Measurements from ENCODE around the gene R3HDM2.
"Not testable (repeated sequence)": the region's sequence is repeated elsewhere in the genome, so short reads cannot be mapped to it uniquely, and the experiment has no call there.

Gene R3HDM2

DNA sequence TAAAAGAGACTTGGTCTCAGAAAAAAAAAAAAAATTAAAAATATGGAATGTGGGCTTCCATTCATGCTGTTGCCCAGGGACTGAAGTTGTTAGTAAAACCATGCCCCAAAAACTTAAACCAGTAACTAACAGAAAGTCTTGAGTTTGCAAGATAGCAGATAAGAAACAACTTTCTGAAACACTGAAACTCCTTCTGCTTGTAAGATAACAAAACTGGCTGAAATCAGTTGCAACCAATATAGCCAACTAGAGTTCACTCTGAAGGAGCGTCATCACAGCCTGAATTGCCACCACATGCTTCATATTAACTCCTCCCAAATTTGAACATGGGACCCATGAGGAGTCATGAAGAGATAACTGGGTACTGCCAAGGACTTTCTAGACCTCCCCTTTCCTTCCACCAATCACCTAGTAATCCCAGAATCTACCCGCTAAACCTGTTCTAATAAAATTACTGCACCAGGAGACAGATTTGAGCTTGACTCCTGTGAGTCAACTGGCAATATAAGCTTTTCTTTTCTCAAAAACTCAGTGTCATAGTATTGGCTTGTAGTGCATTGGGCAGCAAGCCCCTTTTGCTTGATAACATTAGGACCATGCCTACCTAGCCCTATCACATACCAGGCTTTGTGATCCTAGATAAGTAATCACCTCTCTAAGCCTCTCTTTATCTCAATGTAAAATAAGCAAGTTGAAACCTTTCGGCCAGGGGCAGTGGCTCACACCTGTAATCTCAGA is 53.6 kb downstream of the R3HDM2 start:
- DNase-seq (ENCODE audit: low spot score), result no peak

DNA sequence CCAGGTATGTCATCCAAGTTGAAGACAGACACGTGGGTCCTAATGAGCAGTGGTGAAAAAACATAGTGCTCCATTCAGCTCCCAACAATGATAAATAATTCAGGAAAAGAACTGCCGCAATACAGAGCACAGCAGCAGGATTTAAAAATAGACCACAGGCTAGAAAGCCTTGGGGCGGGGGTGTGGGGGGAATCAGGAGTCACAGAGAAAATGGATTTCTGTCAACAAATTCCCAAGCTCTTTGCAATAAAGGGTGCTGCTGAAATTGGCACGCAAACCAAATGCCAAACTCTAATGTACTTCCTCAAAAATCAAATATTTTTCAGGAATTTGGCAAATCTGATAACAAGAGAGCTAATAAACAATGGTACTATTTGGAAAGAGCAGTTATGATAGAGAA is 58.6 kb downstream of the R3HDM2 start:
- DNase-seq (ENCODE audit: low spot score), result no peak

DNA sequence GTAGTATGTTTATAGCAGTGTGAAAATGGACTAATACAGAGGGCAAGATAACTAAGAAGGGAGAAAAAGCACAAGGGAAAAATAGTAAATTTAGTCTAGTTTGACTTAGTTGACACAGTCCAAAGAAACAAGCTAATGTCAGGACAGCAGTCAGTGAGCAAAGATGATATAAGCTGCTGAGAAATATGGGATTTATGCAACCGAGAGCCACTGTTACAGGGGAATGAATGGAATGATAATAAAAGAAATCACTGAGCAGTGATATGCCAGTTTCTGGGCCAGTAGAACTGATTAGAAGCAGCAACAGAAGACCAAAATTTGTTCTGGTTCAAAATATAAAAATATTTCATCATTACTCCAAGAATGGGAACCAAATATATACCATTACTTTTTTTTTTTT is 60.1 kb downstream of the R3HDM2 start:
- no peak for DNase-seq (ENCODE audit: low spot score)

DNA sequence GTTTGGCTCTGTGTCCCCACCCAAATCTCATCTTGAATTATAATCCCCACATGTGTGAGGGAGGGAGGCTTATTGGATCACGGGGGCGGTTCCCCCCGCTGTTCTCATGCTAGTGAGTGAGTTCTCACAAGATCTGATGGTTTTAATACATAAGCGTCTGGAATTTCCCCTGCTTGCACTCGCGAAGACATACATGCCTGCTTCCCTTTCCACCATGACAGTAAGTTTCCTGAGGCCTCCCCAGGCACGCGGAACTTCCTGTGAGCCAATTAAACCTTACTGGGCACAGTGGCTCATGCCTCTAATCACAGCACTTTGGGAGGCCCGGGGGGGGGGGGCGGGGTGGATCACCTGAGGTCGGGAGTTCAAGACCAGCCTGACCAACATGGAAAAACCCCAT is 60.8 kb downstream of the R3HDM2 start:
- no peak for DNase-seq (ENCODE audit: low spot score)

DNA sequence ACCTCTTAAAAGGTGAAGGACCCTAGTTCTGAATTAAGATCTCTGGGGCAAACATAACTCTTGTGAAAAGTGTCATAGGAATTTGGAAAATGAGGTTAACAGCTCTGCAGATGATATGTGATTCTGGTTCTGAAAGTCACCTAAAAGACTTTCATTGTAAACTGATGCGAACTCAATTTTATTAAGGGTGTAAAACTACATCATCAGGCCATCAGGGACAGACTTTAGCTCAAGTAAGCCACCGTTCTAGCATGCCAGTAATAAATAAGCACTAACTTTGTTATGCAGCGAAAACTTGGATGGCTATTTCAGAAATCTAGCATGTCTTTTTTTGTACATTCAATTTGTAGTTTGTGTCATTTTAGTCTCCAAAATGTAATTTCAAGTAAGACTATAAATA is 61.6 kb downstream of the R3HDM2 start:
- no peak for DNase-seq (ENCODE audit: low spot score)

DNA sequence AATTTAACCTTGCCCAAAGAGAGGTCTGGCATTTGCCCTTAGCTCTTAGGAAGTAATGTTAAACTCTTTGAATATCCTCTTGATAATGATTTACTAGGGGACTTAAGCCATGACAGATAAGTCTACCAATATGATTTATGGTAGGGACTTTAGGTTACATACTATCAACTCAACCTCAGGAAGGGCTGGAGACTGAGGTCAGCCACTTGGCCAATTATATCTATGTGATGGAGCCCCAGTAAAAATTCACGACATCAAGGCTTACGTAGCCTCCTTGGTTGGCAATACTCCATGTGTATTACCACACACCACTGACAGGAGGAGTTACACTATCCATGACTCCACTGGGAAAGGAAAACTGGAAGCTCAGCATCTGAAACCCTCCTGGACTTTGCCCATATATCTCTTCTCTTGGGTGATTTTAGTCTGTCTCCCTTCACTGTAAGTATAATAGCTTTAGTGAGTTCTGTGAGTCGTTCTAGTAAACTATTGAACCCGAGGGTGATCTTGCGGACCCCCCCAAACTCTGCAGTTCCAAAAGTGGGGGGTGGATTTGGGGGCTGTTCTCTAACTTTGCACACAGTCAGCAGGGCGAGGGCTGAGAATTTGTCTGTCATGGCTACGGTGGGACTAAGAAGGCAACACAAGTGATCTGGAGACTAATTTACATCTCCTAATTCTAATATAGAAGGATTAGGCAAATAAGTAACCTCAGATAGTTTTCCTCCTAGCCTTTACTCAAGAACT is 62.3 kb downstream of the R3HDM2 start:
- no peak for DNase-seq (ENCODE audit: low spot score)

DNA sequence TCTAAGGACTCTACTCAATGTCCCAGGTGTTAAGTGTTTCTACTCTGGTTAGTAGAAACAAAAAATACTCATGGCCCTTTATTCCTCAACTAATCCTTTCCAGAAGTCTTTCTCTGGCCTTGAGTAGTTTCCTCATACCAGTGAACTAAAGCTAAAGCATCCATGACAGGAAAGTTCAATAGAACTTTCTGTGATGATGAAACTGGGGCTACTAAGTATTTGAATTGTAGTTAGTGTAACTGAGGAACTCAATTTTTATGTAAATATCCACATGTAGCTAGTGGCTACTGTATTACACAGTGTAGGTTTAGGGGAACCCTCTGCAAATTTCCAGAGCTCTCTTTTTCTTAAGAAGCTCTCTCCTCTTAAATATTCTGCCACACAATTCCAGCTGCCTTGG is 63.7 kb downstream of the R3HDM2 start:
- DNase-seq (ENCODE audit: low spot score), result no peak

DNA sequence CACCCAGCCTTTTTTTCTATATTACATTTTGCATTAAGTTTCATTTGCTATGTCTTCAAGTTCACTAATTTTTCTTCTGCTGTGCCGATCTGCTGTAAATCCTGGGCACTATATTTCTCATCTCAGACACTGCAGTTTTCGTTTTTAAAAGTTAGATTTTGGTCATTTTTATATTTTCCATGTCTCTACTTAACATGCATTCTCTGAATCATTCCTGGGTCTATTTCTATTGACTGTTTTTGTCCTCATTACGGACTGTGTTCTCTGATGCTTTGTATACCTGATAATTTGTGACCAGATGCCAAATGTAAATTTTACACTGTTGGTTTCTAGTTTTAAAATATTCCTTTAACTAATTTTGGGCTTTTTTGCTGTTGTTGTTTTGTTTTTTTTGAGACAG is 64.5 kb downstream of the R3HDM2 start:
- DNase-seq (ENCODE audit: low spot score), result no peak

DNA sequence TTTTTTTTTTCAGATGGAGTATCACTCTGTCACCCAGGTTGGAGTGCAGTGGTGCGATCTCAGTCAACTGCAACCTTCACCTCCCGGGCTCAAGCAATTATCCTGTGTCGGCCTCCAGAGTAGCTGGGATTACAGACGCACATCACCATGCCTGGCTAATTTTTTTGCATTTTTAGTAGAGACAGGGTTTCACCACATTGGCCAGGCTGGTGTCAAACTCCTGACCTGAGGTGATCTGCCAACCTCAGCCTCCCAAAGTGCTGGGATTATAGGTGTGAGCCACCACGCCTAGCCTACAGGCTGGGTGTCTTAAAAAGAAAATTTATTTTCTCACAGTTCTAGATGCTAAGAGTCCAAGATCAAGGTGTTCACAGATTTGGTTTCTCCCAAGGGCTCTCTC is 66.7 kb downstream of the R3HDM2 start:
- DNase-seq (ENCODE audit: low spot score), result not testable (repeated sequence)

DNA sequence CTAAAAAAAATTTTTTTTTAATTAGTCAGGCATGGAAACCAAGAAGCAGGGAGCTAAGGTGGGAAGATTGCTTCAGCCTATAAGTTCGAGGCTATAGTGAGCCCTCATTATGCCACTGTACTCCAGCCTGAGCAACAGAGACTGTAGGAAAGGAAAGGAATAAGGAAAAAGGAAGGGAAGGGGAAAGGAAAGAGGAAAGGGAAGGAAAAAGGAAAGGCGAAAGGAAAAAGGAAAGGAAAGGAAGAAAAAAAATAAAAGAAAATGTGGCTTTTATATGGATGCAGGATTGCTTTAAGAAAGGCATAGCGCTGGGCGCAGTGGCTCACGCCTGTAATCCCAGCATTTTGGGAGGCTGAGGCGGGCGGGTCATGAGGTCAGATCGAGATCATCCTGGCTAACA is 70.4 kb downstream of the R3HDM2 start:
- no peak for DNase-seq (ENCODE audit: low spot score)

DNA sequence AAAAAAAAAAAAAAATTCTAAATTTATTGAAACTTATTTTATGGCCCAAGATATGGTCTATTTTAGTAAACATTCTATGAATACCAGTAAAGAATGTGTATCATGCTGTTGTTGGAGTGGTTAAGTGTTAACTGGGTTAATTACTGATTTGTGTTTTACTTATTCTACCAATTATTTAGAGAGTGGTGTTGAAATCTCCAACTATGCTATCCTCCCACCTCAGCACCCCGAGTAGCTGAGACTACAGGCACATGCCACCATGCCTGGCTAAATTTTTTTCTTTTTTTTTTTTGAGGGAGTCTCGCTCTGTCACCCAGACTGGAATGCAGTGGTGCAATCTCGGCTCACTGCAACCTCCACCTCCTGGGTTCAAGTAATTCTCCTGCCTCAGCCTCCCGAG is 72.2 kb downstream of the R3HDM2 start:
- DNase-seq (ENCODE audit: low spot score), result no peak

DNA sequence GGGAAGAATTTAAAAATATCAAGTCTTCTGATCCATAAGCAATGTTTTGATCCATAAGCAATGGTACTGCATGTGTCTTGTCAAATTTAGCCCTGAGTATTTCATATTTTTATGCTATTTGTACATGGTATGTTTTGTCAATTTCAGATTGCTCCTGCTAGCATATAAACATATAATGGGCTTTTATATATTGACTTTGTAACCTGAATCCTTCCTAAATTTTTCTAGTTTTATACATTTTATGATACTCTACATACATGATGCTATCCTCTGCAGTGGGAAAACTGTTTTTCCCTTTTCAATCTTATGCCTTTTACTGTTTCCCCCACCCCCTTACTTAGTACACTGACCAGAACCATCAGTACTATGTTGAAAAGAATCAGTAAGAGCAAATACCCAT is 75.1 kb downstream of the R3HDM2 start:
- DNase-seq (ENCODE audit: low spot score), result no peak

DNA sequence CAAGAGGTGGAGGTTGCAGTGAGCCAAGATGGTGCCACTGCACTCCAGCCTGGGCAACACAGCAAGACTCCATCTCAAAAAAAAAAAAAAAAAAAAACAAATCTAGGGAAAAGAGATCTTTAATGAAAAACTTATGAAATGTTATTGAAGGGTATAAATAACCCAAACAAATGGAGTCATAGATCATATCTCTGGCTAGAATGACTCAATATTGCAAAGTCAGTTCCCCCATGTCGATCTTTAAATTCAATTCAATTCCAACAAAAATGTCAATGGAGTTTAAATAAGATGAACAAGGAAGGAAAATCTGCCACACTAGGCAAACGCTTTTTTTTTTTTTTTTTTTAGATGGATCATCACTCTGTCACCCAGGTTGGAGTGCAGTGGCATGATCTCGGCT is 78.7 kb downstream of the R3HDM2 start:
- DNase-seq (ENCODE audit: low spot score), result no peak

DNA sequence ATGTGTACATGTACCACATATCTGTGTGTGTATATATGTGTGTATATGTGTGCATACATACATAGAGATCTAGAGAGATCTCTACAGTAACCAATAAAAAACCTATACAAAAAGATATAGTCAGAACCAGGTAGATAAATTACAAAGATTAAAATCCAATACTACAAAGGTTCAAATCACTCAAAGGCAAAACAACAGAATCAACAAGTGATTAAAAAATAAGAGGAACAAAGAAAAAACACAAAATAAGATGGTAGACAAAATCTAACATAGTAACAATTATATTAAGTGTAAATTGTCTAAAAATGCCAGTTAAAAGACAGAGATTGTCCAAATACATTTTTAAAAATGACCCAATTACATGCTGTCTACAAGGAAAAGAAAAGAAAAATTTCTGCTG is 83.6 kb downstream of the R3HDM2 start:
- DNase-seq (ENCODE audit: low spot score), result no peak

DNA sequence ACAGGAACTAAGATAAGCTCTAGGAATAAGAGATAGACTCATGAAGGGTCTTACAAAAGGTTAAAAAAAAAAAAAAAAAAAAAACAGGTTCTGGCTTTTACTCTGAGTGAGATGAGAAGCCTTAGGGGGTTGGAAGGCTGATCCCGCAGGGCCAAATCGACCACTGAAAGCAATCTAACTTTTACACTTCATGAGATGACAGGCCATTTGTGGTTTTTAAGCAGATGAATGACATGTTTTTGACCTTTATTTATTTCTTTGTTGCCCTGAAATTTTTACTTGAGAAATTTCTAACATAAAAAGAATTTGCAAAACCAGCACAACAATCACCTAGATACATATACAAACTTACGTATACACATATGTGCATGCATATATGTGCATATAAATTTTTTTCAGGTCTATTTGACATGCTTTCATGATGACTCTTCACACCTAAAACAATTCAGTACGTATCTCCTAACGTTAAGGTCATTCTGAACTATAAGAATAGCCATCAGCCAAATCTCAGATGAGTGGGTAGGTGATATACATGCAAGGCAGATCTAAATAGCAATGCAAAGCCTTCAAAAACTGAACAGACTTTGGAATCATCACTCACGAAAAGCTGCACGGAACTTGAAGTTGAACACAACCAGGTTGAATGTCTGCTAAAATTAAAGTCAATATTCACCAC is 87.0 kb downstream of the R3HDM2 start:
- DNase-seq (ENCODE audit: low spot score), result no peak

DNA sequence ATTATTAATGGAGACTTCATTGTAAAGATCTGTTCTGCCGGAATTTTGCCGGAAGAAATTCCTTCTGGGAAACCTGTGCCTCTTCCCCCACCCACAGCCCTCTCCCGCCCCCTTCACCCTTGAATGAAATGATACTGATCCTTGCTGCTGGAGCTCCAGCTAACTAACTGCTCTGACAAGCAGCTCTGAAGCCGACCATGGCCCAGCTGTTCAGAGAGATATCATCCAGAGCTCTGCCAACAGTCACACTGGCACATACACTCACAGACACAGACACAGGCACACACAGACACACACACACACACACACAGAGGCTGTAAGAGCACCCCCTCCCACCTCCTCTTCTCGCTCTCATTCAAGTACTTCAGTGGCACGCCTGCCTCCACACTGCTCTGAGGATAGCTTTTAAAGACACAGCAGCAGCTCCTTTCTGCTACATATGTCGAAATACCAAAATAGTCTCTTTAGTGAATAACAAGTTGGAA is 88.6 kb downstream of the R3HDM2 start:
- no peak for DNase-seq (ENCODE audit: low spot score)

DNA sequence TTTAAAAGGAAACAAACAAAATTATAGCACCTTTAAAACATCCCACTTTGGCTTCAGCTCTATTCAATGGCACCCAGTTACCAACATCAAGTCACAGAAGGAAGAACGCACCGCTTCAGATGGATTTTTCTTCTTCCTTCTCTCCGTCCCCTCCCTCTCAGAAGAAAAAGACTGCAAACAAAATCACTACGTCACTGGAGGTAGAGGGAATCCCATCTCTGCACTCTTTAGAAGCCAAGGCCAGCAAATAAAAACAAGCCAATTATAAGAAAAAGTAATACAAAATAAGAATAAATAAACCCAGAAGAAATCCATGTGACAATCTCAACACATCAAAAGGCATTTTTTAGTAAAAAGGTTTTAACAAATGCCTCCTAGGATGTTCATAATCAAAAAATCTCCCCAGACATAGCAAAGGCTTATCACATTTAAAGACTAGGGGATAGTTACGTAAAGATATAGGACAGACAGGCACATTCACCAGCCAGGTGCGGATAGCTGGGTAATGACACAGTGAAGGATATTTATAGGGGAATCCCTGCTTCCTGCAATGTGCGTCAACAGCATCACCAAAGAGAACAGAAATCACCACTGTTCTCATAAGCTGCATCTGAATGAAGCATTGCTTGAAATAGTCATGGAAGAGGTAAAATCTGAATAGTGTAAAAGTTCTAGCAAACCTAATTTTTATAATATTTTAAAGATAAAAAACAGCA is 89.4 kb downstream of the R3HDM2 start:
- DNase-seq (ENCODE audit: low spot score), result no peak

DNA sequence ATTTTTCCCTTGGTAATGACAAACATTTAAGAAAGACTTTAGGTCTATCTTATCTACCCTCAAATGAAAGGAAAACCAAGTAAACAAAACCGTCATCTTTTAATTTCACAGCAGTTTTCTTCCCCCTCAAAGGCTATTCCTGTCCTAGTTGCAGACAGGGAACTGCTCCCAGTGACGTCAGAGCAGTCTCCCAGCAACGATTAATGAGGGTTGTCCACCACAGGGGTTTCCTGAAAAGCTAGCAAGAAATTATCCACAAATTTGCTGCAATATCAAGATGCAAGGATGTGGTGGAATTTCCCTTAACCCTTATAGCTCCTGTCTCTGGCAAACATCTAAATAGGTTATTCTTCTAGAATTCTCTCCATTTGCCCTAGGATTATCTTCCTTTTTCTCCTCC is 90.7 kb downstream of the R3HDM2 start:
- no peak for DNase-seq (ENCODE audit: low spot score)

DNA sequence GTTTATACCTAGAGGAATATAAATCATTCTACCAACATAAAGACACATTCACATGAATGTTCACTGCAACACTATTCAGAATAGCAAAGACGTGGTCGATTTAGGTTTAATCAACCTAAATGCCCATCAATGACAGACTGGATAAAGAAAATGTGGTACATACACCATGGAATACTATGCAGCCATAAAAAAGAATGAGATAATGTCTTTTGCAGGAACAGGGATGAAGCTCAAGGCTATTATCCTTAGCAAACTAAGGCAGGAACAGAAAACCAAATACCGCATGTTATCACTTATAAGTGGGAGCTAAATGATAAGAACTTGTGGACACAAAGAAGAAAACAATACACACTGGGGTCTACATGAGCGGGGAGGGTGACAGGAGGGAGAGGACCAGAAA is 94.5 kb downstream of the R3HDM2 start:
- not testable (repeated sequence) for DNase-seq (ENCODE audit: low spot score)

DNA sequence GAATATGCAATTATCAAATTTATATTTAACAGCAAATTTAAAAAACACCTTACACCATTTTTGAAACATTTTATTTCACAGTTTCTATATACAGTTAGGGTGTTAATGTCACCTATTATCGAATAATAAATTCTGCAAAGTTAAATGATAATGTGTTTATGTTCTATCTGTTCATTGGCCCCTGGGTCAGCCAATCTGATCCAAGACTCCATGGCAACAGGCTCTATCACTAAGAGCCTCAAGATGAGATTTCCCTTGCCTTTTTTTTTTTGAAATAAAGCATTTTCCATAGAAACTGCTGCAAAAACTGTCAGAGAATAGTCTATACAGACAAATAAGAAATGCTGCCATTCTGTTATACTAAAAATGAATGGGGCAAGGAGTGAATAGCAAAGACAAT is 96.6 kb downstream of the R3HDM2 start:
- DNase-seq (ENCODE audit: low spot score), result no peak

DNA sequence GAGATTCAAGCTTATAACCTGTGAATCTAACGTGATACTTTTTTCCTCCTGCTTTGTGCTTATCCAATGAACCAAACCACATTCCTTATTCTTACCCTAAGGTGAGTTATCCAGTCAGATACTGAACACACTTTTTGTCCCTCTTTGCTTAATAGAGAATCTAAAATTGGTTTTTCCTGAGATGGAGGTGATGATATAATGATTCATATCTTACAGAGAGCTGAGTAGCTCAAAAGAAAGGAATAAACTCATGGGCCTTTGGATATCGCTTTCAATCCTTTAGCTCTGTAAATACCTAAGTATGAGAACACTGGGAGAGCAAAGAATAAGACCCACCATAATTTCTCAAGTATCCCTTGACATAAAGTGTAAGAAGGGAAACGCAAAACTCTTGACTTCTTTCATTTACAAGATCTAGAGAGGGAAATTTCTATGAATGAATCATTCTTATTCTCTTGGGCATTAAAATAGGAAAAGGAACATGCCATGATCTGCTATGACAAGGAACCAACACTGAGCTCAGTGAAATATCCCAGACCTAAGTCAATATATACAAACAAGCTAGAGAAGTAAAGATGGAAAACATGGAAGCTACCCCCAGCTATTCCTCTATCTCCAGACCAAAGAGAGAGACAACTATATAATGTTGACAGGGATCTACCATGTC is 98.1 kb downstream of the R3HDM2 start:
- no peak for DNase-seq (ENCODE audit: low spot score)

DNA sequence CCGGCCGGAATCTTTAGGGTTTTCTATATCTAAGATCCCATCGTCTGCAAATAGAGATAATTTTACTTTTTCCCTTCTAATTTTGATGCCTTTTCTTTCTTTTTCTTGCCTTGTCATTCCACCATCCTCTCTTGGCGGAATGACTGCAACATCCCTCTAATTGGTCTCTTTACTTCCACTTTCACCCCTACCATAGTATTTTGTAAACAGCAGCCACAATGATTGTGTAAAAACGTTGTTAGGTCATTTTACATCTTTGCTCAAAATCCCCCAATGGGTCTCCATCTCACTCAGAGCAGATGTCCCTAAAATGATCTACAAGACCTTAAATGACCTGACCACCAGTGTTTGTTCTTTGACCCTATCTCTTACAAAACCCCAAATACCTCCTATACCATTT is 99.9 kb downstream of the R3HDM2 start:
- no peak for DNase-seq (ENCODE audit: low spot score)
